GM04503 (cell line): Measurements from ENCODE around the gene ICAM1.
"Not testable (repeated sequence)": the region's sequence is repeated elsewhere in the genome, so short reads cannot be mapped to it uniquely, and the experiment has no call there.

Experiments used
- DNase-seq: peaks from one replicate; pipeline ENCODE4 v3.0.0-alpha.2; 2012; ENCODE audit warnings: low read depth

Gene ICAM1

GRCh38 chr19:10270616-10271394 lies at the start of gene ICAM1:
Gene ICAM1 (plus strand): TSS chr19:10271120. CDS start chr19:10271160, 40 bp downstream.
- DNase-seq = no peak

GRCh38 chr19:10222201-10222890 lies 48.6 kb upstream of the ICAM1 start:
- DNase-seq = no peak

GRCh38 chr19:10223488-10224213 lies 47.3 kb upstream of the ICAM1 start:
- DNase-seq = no peak

GRCh38 chr19:10224337-10224736 lies 46.6 kb upstream of the ICAM1 start:
- DNase-seq = no peak

GRCh38 chr19:10226021-10226375 lies 44.9 kb upstream of the ICAM1 start:
- no peak for DNase-seq

GRCh38 chr19:10226376-10227025 lies 44.4 kb upstream of the ICAM1 start:
- no peak for DNase-seq

- no peak for DNase-seq
Observed at GRCh38 chr19:10227026-10227971, 43.6 kb upstream of the ICAM1 start.

GRCh38 chr19:10228393-10228792 lies 42.5 kb upstream of the ICAM1 start:
- DNase-seq = no peak

GRCh38 chr19:10228920-10229319 lies 42.0 kb upstream of the ICAM1 start:
- DNase-seq = no peak

- DNase-seq = no peak
Observed at GRCh38 chr19:10230173-10230860, 40.6 kb upstream of the ICAM1 start.

GRCh38 chr19:10230861-10231611 lies 39.9 kb upstream of the ICAM1 start, which contains the start of gene S1PR2:
Gene S1PR2 (minus strand): TSS chr19:10231331. CDS start chr19:10224905, 6,426 bp downstream.
- DNase-seq = no peak

- no peak for DNase-seq
Observed at GRCh38 chr19:10231612-10232228, 39.2 kb upstream of the ICAM1 start.

- DNase-seq = no peak
Observed at GRCh38 chr19:10233946-10234345, 37.0 kb upstream of the ICAM1 start.

- no peak for DNase-seq
Observed at GRCh38 chr19:10235003-10235402, 35.9 kb upstream of the ICAM1 start.

- not testable (repeated sequence) for DNase-seq
Observed at GRCh38 chr19:10235409-10235808, 35.5 kb upstream of the ICAM1 start.

- DNase-seq = no peak
Observed at GRCh38 chr19:10237702-10238101, 33.2 kb upstream of the ICAM1 start.

GRCh38 chr19:10238172-10238783 lies 32.6 kb upstream of the ICAM1 start:
- peak; percentile 39 for DNase-seq

GRCh38 chr19:10241826-10242449 lies 29.0 kb upstream of the ICAM1 start:
- DNase-seq = not testable (repeated sequence)
